ENCODE data around the gene MAPK6. TPM values are rescaled to one million over a fixed set of nuclear protein-coding genes. Genes with fewer than 3 reads are reported as not detected.
"Not testable (repeated sequence)": the region's sequence is repeated elsewhere in the genome, so short reads cannot be mapped to it uniquely, and the experiment has no call there.

Gene MAPK6
- total RNA-seq, 6 donors from 2014 or later = 6.7 to 34.1 (median 24.4) TPM

- H3K4me3 ChIP-seq = no peak overlapping the region
- H3K27me3 ChIP-seq = no peaks in the 10 kb centered on the region
- no peaks in the 10 kb centered on the region for H3K9me3 ChIP-seq
- H3K36me3 ChIP-seq = no peaks in the 10 kb centered on the region
- H3K27ac ChIP-seq = no peak overlapping the region
- ATAC-seq (ENCODE audit: low FRiP score in 2 of 2) (no peak), DNase-seq (no peak)
- peaks cover 10 to 14% (median 11%) of the 10 kb centered on the region in 4 donors for H3K4me1 ChIP-seq
- TF ChIP-seq CTCF (IDR thresholded peaks at IDR 0.05) = no peak
- TF ChIP-seq POLR2AphosphoS5 (IDR thresholded peaks at IDR 0.05) = no peak
These were observed 36.3 kb upstream of the MAPK6 start for GRCh38 chr15:51982770-51983103.

- WGBS, 2 donors = 73 to 80% methylated on average over 4 of the region's 4 CpGs
- H3K4me3 ChIP-seq = no peak overlapping the region
- H3K27me3 ChIP-seq = no peaks in the 10 kb centered on the region
- ATAC-seq (ENCODE audit: low FRiP score in 2 of 2) (no peak), DNase-seq (no peak)
- TF ChIP-seq POLR2A (IDR thresholded peaks at IDR 0.05) (no peak), CTCF (IDR thresholded peaks at IDR 0.05) (no peak), EP300 (IDR thresholded peaks at IDR 0.05) (no peak), POLR2AphosphoS5 (IDR thresholded peaks at IDR 0.05) (no peak)
- H3K4me1 ChIP-seq = peaks cover 0 to 6% (median 0%) of the 10 kb centered on the region in 4 donors
- no peak overlapping the region for H3K27ac ChIP-seq
- no peaks in the 10 kb centered on the region for H3K9me3 ChIP-seq
- H3K36me3 ChIP-seq = no peaks in the 10 kb centered on the region
These were observed 27.9 kb upstream of the MAPK6 start for GRCh38 chr15:51991141-51991540.

GRCh38 chr15:51992953-51993352 lies 26.1 kb upstream of the MAPK6 start:
- Histone ChIP-seq H3K27me3 (no peaks in the 10 kb centered on the region), H3K36me3 (no peaks in the 10 kb centered on the region), H3K4me3 (no peak overlapping the region), H3K9me3 (no peaks in the 10 kb centered on the region), H3K4me1 (peaks cover 0 to 6% (median 0%) of the 10 kb centered on the region in 4 donors), H3K27ac (no peak overlapping the region)
- DNase-seq = no peak
- ATAC-seq (ENCODE audit: low FRiP score in 2 of 2) = no peak
- WGBS, 2 donors = 85 to 89% methylated on average over 1 of the region's 1 CpG
- TF ChIP-seq CTCF (IDR thresholded peaks at IDR 0.05) (no peak), EP300 (IDR thresholded peaks at IDR 0.05) (no peak), POLR2A (IDR thresholded peaks at IDR 0.05) (no peak), POLR2AphosphoS5 (IDR thresholded peaks at IDR 0.05) (no peak)

- Histone ChIP-seq H3K36me3 (no peaks in the 10 kb centered on the region), H3K27ac (no peak overlapping the region), H3K4me1 (peaks cover 4 to 16% (median 14%) of the 10 kb centered on the region in 4 donors), H3K9me3 (no peaks in the 10 kb centered on the region), H3K27me3 (no peaks in the 10 kb centered on the region), H3K4me3 (no peak overlapping the region)
- TF ChIP-seq POLR2A (IDR thresholded peaks at IDR 0.05) (no peak), POLR2AphosphoS5 (IDR thresholded peaks at IDR 0.05) (no peak), CTCF (IDR thresholded peaks at IDR 0.05) (no peak), EP300 (IDR thresholded peaks at IDR 0.05) (no peak)
- DNase-seq (no peak), ATAC-seq (ENCODE audit: low FRiP score in 2 of 2) (no peak)
- WGBS, 2 donors = 66 to 71% methylated on average over 2 of the region's 2 CpGs
These were observed 16.7 kb upstream of the MAPK6 start for GRCh38 chr15:52002351-52002750.

DNA sequence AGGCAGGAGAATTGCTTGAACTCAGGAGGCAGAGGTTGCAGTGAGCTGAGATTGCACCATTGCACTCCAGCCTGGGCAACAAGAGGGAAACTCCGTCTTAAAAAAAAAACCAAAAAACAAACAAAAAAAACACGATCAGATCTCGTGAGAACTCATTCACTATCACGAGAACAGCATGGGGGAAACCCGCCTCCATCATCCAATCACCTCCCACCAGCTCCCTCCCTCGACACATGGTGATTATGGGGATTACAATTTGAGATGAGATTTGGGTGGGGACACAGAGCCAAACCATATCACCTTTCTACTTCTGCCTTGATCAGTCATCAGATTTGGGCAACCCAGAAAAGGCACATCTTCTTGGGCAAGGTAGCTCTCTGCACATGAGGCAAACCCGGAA lies 15.9 kb upstream of the MAPK6 start:
- H3K36me3 ChIP-seq; H3K27ac ChIP-seq; ATAC-seq (ENCODE audit: low FRiP score in 2 of 2); H3K4me3 ChIP-seq; H3K27me3 ChIP-seq; DNase-seq; H3K9me3 ChIP-seq: not testable (repeated sequence)
- peaks cover 8 to 22% (median 16%) of the 10 kb centered on the region in 4 donors for H3K4me1 ChIP-seq
- WGBS, 2 donors = 89% methylated on average over 7 of the region's 7 CpGs
